Coronary artery (tissue), 2 donors: ENCODE results near the gene RTKN2.

Source experiments
- DNase-seq: peaks from one replicate; pipeline ENCODE4 v3.0.0-alpha.2; 2017; ENCODE audit warnings: low spot score
- H3K27ac ChIP-seq, 2 donors: fragments of 200-600 bp; sonication (generic); one replicate each; pipeline ENCODE4 v1.5.1; 2016 to 2019
- H3K4me3 ChIP-seq: fragments of 200-600 bp; sonication (generic); 2 replicates; pipeline ENCODE4 v1.5.1; 2016; ENCODE audit warnings: mild to moderate bottlenecking, moderate library complexity
- TF ChIP-seq, protein P1 (sequence below): fragments of 200-600 bp; sonication (generic); IDR thresholded peaks from one replicate; pipeline ENCODE4 v1.5.1; 2019; ENCODE audit warnings: antibody characterized with exemption

Gene RTKN2

DNA sequence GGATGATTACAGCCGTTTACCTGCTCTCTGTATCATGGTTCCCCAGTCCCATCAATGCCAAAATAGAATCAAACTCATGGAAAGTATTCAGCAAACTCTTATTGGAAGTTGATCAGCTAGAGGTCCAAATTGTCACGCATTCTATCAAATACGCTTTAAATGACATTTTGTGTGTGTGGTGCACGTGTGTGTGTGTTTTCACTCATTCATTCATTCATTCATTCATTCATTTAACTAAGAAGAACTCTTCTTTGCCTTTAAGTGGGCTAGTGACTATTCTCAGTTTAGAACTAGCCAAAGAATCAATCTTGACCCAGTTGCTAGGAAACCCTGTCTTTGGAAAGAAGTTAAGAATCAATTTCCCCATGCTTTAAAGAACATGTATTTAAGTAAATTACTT is 102.8 kb downstream of the RTKN2 start:
- TF ChIP-seq, protein P1, sequence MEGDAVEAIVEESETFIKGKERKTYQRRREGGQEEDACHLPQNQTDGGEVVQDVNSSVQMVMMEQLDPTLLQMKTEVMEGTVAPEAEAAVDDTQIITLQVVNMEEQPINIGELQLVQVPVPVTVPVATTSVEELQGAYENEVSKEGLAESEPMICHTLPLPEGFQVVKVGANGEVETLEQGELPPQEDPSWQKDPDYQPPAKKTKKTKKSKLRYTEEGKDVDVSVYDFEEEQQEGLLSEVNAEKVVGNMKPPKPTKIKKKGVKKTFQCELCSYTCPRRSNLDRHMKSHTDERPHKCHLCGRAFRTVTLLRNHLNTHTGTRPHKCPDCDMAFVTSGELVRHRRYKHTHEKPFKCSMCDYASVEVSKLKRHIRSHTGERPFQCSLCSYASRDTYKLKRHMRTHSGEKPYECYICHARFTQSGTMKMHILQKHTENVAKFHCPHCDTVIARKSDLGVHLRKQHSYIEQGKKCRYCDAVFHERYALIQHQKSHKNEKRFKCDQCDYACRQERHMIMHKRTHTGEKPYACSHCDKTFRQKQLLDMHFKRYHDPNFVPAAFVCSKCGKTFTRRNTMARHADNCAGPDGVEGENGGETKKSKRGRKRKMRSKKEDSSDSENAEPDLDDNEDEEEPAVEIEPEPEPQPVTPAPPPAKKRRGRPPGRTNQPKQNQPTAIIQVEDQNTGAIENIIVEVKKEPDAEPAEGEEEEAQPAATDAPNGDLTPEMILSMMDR: no peak

DNA sequence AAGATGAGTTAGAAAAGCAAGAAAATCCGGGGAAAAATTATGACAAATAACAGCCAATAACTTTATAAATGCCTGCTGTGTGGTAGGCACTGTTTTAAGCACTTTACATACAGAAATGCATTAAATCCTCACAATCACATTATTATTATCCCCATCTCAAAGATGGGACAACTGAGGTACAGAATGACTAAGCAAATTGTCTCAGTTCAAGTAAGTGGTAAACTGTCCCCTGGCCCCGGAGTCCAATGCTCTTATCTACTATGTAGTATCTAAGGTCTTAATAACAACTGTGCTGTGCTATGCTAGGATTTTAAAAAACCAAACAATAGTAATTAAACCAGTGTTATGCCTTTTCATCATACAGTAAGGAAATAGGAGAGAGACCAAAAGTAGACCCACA is 105.6 kb downstream of the RTKN2 start:
- TF ChIP-seq, protein P1: no peak
- DNase-seq: no peak
- no peak overlapping the region for H3K27ac ChIP-seq
- H3K4me3 ChIP-seq: no peak overlapping the region

More for the DNA sequence above, 102.8 kb downstream of the RTKN2 start:
- no peak overlapping the region for H3K4me3 ChIP-seq
- H3K27ac ChIP-seq: peak overlapping the region in 1 of 2 donors; percentile 26
- DNase-seq: no peak

DNA sequence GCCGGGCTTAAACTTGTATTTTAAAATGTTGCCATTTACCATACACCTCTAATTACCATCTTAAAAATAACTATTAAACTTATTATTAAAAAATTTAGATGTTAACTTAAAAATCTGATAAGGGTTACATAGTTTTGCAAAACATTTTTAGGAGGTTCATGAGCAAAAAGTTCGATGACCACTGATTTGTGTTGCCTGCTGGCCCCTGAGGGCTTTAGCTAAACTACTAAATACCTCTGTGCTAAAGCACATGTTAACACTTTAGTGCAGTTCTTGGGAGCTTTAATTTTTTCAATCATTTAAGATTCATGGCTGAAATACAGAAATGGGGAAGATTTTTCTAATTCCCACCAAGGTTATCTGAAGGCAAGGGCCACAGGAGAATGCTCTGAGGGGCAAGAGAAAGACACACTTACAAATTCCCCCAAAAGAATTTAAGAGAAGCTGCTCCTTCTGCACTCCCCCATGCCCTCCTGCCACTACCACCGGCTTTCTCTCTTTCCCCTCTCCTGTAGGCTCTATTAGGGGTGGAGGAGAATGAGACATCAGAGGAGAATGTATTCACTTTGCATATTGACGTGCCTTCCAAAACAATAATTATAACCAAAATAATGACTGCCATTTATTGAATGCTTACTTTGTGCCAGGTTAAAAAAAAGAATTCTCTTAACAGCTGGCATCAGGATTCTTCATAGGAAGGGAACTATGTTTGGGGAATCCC is 106.2 kb downstream of the RTKN2 start:
- TF ChIP-seq, protein P1: no peak

DNA sequence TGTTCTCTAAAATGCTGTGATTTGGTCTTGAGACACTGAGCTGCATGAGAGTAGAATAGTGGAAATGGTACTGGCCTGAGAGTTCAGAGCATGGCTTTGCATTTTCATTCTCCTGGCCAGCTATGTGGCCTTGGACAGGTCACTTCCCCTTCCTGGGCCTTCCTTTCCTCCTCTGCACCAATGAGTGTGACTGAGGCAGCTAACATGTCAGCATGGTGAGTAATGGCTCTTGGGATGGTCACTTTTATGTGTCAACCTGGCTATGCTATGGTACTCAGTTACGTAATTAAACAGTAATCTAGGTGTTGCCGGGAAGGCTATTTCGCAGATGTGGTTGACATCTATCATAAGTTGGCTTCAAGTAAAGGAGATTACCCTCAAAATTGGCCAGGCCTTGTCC is 109.3 kb downstream of the RTKN2 start:
- no peak for DNase-seq
- TF ChIP-seq, protein P1: no peak
- Histone ChIP-seq H3K27ac (no peak overlapping the region), H3K4me3 (no peak overlapping the region)

More for the DNA sequence above, 106.2 kb downstream of the RTKN2 start:
- no peak overlapping the region for H3K27ac ChIP-seq
- DNase-seq: no peak
- no peak overlapping the region for H3K4me3 ChIP-seq

DNA sequence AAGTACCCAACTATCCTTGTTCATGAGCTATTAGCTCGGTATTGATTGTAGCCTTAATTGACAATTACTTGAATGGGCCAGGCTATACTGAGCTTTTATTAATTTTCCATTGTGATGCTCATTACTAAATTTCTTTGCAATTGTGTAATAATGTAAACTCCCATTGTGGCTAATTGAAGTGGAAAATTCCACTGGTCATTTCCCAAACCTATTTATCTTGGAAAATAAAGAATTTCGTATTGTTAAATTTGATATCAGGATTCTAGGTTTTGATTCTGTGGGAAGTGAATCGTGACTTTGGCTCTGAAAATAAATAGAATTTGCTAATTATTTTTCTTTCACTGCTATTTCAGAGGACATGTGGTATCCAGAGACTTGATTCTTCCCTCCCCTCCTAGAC is 111.0 kb downstream of the RTKN2 start:
- TF ChIP-seq, protein P1: no peak
- H3K27ac ChIP-seq: no peak overlapping the region
- no peak overlapping the region for H3K4me3 ChIP-seq
- DNase-seq: no peak

DNA sequence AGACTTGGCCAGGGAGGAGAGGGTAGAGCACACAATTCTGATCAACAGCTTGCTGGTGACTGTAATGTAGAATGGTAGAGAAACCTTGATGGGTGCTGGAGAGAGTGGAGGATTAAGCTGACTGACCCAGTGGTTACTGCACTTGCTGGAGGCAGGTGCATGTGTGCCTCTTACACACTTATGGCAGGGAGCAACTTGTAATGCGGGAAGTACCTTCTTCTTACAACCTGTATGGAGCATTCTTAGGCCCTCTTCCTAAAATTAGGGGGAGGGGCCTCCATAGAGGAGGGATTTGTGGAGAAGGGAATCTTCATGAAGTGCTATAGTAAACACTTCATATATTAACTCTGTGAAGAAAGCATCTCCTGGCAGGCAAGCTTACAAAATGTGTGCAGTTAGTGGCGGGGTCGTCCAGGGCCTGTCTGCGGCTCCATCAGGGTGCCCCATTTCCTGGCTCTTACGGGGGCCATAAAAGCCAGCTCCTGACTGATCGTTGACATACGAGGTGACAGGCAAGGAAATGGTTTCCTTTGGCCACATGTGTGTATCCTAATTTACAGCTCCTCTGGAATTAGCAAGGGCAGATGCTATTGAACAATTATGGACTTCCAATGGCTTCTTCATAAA is 113.5 kb downstream of the RTKN2 start:
- TF ChIP-seq, protein P1: no peak
- DNase-seq: no peak
- H3K27ac ChIP-seq: no peak overlapping the region
- H3K4me3 ChIP-seq: no peak overlapping the region

DNA sequence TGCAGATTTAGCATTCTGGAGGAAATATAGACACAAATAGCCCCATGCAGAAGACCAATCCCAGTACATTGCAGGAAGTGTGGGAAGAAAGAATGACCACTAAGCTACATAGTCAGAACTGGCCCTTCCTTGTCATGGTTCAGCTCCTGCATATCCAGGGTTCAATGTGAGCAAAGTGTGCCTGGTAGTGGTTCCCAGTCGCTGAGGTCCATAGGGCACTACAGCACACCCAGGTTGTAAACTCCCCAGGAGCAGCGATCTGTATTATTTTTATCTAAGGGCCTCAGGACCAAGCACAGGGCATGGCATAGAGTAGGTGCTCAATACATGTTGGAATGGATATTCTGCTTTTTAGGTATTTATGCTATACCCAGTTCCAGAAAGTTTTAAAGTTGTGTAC is 114.4 kb downstream of the RTKN2 start:
- H3K4me3 ChIP-seq: no peak overlapping the region
- no peak overlapping the region for H3K27ac ChIP-seq
- DNase-seq: no peak
- TF ChIP-seq, protein P1: no peak
